ENCODE data around the gene NBDY. TPM values are rescaled to one million over a fixed set of nuclear protein-coding genes. Genes with fewer than 3 reads are reported as not detected.
"Not testable (repeated sequence)": the region's sequence is repeated elsewhere in the genome, so short reads cannot be mapped to it uniquely, and the experiment has no call there.

NBDY gene
- total RNA-seq, result 6.5 and 9.0 TPM in 2 replicates

- Histone ChIP-seq H3K4me2 (ENCODE audit: insufficient read depth, low read length) (peak within 1 kb of the TSS; percentile 82), H3K27me3 (ENCODE audit: insufficient read depth, low read length) (peaks cover 8% of the 10 kb centered on the region), H3K9me3 (ENCODE audit: low read depth, low read length) (no peaks in the 10 kb centered on the region), H3K4me3 (ENCODE audit: insufficient read depth, low read length) (peak within 1 kb of the TSS; percentile 80), H3K36me3 (ENCODE audit: insufficient read depth, low read length) (no peaks in the 10 kb centered on the region), H4K20me1 (ENCODE audit: insufficient read depth, low read length) (peaks cover 3% of the 10 kb centered on the region), H3K79me2 (ENCODE audit: insufficient read depth, low read length) (peaks cover 23% of the 10 kb centered on the region), H2AFZ (ENCODE audit: low read length) (peak within 1 kb of the TSS; percentile 83), H3K4me1 (ENCODE audit: insufficient read depth, low read length) (no peaks in the 10 kb centered on the region), H3K27ac (ENCODE audit: low read depth, low read length) (peak within 1 kb of the TSS; percentile 74)
- no peak for TF ChIP-seq CTCF (IDR thresholded peaks at IDR 0.05; ENCODE audit: extremely low read depth, low read depth, low read length)
- peak; percentile 74 for DNase-seq (ENCODE audit: insufficient read length, low spot score, missing footprints)
These were observed at the start of gene NBDY for GRCh38 chrX:56729152-56729850. Gene NBDY, plus strand, starts transcription at chrX:56729243. Its CDS starts 111 bp downstream, at chrX:56729354.

- H3K27ac ChIP-seq (ENCODE audit: low read depth, low read length); H3K27me3 ChIP-seq (ENCODE audit: insufficient read depth, low read length); H3K9me3 ChIP-seq (ENCODE audit: low read depth, low read length); H3K4me3 ChIP-seq (ENCODE audit: insufficient read depth, low read length); H2AFZ ChIP-seq (ENCODE audit: low read length); H3K36me3 ChIP-seq (ENCODE audit: insufficient read depth, low read length); H4K20me1 ChIP-seq (ENCODE audit: insufficient read depth, low read length); H3K79me2 ChIP-seq (ENCODE audit: insufficient read depth, low read length); DNase-seq (ENCODE audit: insufficient read length, low spot score, missing footprints); H3K4me1 ChIP-seq (ENCODE audit: insufficient read depth, low read length); H3K4me2 ChIP-seq (ENCODE audit: insufficient read depth, low read length): not testable (repeated sequence)
These were observed 24.5 kb upstream of the NBDY start for GRCh38 chrX:56704530-56704929.

- peak; percentile 70 for TF ChIP-seq CTCF (IDR thresholded peaks at IDR 0.05; ENCODE audit: extremely low read depth, low read depth, low read length)
- no peak overlapping the region for H3K4me2 ChIP-seq (ENCODE audit: insufficient read depth, low read length)
These were observed 2.4 kb upstream of the NBDY start for GRCh38 chrX:56726605-56727004.

GRCh38 chrX:56727531-56727930 is 1.5 kb upstream of the NBDY start:
- no peak for DNase-seq (ENCODE audit: insufficient read length, low spot score, missing footprints)
- no peaks in the 10 kb centered on the region for H4K20me1 ChIP-seq (ENCODE audit: insufficient read depth, low read length)
- no peaks in the 10 kb centered on the region for H3K9me3 ChIP-seq (ENCODE audit: low read depth, low read length)
- no peak overlapping the region for H3K4me2 ChIP-seq (ENCODE audit: insufficient read depth, low read length)
- no peak for TF ChIP-seq CTCF (IDR thresholded peaks at IDR 0.05; ENCODE audit: extremely low read depth, low read depth, low read length)
- no peak overlapping the region for H3K4me3 ChIP-seq (ENCODE audit: insufficient read depth, low read length)
- peaks cover 15% of the 10 kb centered on the region for H3K27me3 ChIP-seq (ENCODE audit: insufficient read depth, low read length)
- no peaks in the 10 kb centered on the region for H3K36me3 ChIP-seq (ENCODE audit: insufficient read depth, low read length)
- H3K79me2 ChIP-seq (ENCODE audit: insufficient read depth, low read length), result peaks cover 14% of the 10 kb centered on the region
- H3K27ac ChIP-seq (ENCODE audit: low read depth, low read length), result no peak overlapping the region
- no peaks in the 10 kb centered on the region for H3K4me1 ChIP-seq (ENCODE audit: insufficient read depth, low read length)
- peak overlapping the region; percentile 76 for H2AFZ ChIP-seq (ENCODE audit: low read length)

More at GRCh38 chrX:56726605-56727004, 2.4 kb upstream of the NBDY start:
- Histone ChIP-seq H3K9me3 (ENCODE audit: low read depth, low read length) (no peaks in the 10 kb centered on the region), H4K20me1 (ENCODE audit: insufficient read depth, low read length) (no peaks in the 10 kb centered on the region), H3K4me1 (ENCODE audit: insufficient read depth, low read length) (no peaks in the 10 kb centered on the region), H3K27ac (ENCODE audit: low read depth, low read length) (no peak overlapping the region), H3K79me2 (ENCODE audit: insufficient read depth, low read length) (peaks cover 14% of the 10 kb centered on the region), H3K27me3 (ENCODE audit: insufficient read depth, low read length) (peaks cover 15% of the 10 kb centered on the region), H3K4me3 (ENCODE audit: insufficient read depth, low read length) (no peak overlapping the region), H3K36me3 (ENCODE audit: insufficient read depth, low read length) (no peaks in the 10 kb centered on the region), H2AFZ (ENCODE audit: low read length) (no peak overlapping the region)
- peak; percentile 37 for DNase-seq (ENCODE audit: insufficient read length, low spot score, missing footprints)
